GM18517 (cell line): Measurements from ENCODE around the gene SVIP.

Experiments used
- ATAC-seq: cut with Tn5 transposase; IDR thresholded peaks from one replicate; pipeline ENCODE4 v1.9.1; 2021; ENCODE audit warnings: mild to moderate bottlenecking, moderate library complexity; ENCODE audit not compliant: unreplicated experiment

The SVIP gene

DNA sequence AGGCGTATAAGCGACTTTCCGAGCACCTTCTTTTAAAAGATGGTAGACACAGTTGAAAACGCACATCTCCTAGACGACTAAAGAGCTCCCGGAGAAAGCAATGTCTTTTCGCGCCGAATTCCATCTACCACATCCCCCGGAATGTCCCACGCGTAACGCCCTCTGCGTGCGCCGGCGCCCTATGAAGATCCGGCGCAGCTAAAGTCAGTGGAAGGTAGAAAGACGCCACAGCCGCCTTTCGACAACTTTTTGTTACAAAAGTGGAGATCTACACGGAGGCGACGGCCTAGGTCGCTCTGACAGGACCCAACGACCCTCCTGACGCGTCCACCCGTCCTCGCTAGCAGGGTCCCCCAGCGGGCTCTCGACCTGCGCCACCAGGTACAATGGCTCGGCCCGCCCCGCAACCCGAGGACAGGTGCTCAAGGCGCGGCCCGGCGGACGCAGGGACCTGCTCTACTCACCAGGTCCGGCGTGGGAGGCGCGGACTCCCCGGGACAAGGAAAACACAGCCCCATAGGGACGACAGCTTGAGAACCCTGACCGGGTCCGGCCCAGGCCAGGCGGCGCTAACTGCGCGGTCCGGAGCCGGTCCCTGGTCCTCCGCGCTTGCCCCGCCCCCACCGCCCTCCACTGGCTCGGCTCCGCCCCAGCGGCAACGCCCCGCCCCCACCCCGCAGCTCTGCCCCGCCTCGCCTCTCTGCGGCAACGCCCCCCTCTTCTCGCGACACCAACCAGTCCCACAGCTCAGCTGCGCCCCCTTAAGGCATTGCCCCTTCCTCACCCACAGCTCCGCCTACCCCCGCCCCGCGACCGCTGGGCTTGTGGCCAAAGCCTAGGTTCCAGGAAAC lies at the start of gene SVIP:
Gene SVIP (minus strand): TSS at position 571 of the 851 bp plus-strand sequence. CDS start 53 bp downstream, at position 518.
- ATAC-seq: peak; percentile 95

GRCh38 chr11:22878604-22879003 lies 49.0 kb upstream of the SVIP start:
- no peak for ATAC-seq

DNA sequence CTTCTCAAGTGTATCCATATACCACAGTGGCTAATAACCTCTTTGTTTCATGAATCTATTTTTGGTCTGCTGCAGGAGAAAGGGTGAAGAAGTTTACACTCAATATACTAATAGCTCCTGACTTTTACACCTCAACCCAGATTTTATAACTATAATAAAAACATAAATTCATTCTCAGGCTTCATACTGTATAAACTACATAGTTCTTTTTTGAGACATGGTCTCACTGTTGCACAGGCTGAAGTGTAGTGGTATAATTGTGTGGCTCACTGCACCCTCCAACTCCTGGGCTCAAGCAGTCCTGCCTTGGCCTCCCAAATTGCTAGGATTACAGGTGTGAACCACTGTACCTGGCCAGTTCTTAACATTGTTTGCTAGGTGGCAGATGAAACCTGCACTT lies 48.4 kb upstream of the SVIP start:
- no peak for ATAC-seq

- peak; percentile 99 for ATAC-seq
Measured at GRCh38 chr11:22875869-22876473, 46.4 kb upstream of the SVIP start.

DNA sequence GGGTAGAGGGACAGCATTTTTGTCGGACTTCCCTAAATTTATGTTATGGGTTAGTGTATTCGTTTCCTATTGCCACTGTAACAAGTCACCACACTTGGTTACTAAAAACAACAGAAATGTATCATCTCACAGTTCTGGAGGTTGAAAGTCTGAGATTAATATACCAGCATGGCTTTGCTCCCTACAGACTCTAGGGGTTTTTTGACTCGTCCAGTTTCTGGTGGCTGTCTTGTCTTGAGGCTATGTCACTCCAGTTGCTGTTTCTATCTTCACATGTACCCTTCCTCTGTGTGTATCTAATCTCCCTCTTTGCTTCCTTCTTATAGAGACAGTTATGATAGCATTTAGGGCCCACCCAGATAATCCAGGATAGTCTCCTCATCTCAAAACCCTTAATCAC lies 39.7 kb upstream of the SVIP start:
- ATAC-seq: no peak

DNA sequence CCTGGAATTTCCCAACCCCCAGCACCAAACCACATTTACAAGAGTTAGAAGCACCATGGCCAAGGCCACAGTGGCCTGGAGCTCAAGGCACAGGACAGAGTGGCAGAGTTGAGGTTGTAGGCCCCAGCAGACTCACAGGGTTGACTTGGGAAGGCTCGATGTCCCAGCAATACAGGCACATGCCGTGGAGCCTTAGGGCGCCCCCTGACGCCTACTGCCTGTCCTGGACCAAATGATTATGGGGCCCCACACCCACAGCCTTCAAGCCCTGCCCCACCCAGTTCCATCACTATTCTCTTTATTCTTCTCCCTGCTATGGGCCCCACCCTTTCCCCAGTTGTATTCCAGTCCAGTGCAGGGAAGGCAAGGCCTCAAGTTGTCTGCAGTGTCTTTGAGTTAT lies 30.6 kb upstream of the SVIP start, which contains the start of gene CCDC179:
Gene CCDC179 (minus strand): TSS at position 234 of the 400 bp plus-strand sequence. CDS start 53 bp downstream, at position 181.
- ATAC-seq: no peak

DNA sequence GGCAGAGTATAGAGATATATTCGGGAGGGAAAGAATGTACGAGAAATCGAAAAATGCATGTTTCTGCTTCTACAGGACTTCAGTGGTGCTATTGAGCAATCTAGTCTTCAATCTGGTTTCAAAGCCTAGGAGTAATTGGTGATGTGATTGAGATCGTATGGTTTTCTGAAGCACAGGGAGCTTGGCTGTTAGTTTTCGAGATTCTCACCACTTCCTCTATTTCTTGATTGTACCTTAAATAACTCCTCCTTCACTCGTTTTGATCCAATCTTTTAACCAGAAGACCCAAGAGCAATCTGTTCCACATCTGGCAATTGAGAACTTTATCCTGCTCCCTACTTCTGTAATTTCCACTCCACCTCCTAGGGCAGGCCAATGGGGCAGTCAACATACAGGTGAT lies 30.2 kb upstream of the SVIP start:
- ATAC-seq: no peak

DNA sequence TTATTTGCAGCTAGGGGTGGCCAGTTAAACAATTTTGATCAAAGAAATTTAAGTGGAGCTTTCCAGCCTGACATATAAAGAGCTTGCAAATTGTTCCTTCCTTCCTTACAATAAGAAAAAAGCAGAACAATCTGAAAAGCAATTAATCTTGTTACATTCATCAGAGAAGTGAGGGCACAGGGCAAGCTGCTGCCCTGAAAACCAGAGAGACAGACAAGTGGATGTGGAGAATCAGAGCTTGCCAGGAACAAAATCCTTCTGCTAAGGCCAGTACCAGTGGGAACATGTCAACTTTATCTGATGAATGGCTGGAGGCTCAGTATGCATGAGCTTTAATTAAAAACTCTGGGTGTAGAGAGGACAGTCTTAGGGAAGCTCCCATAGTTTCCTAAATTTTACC lies 21.9 kb upstream of the SVIP start:
- no peak for ATAC-seq

GRCh38 chr11:22846726-22847125 lies 17.1 kb upstream of the SVIP start:
- no peak for ATAC-seq

- ATAC-seq: no peak
Measured at GRCh38 chr11:22832315-22833015, 2.9 kb upstream of the SVIP start.

GRCh38 chr11:22830082-22830414 lies 447 bp upstream of the SVIP start:
- ATAC-seq: no peak

DNA sequence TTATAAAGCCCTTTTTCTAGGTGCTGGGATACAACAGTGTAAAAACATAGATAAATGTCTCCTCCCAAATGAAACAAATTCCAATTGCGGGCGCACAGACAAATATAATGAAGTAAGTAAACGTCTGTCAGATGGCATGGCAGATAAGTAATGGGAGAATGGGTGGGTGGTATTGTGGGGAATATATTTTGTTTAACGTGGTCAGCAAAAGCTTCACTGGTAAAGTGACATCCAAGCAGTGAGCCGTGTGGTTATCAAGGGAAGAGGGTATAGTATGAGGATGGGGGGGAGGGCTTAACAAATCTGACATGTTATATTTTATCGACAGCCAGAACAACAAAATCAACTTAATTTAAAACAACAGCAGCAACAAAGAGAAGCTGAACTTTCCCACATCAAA lies 1.2 kb downstream of the SVIP start:
- ATAC-seq: no peak

DNA sequence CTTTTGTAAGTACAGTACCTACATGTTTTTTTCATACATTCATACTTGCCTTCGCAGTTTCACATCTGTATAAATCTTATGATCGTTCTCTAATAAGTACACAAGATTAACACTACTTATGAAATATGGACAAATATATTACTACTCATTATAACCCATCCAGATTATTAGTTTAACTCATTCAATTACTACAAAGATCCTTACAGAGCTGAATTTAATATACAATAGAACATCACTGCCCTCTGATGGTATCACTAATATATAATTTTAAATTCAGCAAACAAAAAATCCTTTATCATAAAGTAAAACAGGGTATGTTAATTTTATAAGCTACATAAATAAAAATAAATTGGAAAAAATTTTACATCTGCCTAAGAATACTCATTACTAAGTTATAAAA lies 7.4 kb downstream of the SVIP start:
- no peak for ATAC-seq

DNA sequence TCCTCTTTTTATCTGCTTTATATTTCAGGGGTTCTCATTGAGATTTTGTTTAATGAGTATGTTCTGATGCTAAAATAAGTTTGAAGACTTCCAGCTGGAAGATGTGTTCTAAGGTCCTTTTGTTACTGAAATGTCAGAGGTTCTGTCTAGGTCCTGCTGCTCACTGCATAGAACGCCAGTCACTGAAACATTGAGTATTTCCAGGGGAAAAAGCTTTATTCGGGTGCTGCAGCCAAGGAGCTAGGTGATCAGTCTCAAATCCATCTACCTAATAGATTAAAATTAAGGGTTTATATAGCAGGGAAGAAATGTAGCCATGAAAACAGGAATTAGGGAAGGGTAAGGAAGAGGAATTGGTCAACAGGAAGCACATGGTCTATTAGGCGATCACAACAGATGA lies 19.7 kb downstream of the SVIP start:
- no peak for ATAC-seq

GRCh38 chr11:22808571-22809197 lies 20.9 kb downstream of the SVIP start:
- peak; percentile 25 for ATAC-seq

DNA sequence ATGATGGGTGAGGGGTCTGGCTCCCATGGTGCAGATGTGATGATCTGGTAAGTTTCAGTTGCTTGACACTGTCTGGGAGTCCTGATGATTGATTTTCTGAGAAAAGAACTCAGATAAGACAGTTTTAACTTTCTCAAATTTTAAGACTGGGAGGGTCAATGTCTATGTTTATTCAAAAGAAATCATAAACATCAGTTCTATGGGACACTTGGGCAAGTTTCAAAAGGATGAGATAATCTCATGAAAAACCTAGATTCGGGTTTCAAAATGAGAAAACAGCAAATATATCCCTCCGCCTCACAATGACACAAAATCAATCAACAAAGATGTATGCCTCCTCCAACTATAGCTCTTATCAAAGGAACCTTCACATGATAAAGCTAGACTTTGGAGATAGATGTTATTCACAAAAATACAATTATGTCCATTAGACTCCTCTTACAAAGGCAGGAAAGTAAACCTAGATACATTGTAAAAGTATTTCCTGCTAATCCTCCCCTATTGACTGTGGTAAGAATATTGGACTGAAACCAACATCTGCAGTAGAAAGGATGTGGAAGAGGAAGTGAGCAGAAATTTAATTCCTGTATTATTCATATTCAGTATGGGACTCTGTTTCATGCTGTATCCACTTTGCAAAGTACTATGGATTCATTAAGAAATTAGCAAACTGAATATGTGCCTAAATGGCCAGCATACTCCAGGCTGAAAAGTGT lies 21.6 kb downstream of the SVIP start:
- ATAC-seq: peak; percentile 98

DNA sequence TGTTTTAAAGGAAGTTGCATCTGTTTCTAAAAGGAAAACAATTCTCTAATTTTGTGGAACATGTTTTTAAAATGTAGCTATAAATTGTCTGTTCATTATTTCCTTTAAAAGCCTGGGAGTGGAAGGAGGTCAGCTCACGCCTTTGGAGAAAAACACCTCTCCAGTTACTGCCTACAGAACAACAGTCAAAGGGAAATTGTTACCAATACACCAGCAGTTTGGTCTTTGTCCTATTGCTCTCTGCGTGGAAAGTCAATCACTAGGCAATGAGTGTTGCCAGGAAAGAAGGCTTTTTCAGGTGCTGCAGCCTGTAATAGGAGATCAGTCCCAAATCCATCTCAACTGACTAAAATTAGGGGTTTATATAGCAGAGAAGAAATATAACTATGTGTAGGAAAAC lies 22.2 kb downstream of the SVIP start:
- no peak for ATAC-seq

DNA sequence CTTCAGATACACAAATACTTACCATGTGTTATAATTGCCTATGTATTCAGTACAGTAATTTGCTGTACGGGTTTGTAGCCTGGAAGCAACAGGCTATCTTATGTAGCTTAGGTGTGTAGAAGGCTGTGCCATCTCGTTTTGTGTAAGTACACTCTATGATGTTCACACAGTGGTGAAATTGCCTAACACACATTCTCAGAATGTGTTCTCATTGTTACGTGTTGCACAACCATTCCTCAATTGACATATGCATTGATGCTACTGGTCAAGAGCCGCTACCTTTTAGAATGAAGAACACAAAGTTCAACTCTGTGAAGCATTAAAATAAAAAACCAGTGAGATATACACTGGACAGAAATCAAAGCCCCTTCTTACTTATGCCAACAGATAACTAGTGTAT lies 26.7 kb downstream of the SVIP start:
- no peak for ATAC-seq

DNA sequence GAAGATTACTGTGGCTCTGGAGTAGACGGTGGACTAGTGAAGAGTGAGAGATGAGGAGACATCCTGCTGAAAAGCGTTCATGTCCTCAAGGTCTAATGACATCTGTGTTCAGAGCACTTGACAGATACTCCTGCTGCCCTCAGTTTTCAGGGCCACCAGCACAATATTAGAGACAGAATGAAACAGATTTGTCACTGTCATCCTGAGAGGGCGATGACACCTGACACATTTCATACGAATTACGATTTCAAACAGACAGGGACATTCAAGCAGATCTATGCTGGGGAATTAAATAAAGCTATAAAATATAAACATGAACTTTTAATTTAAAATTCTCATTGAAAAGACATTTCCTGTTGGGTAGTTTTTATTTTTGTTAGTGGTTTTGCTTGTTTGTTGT lies 29.1 kb downstream of the SVIP start:
- no peak for ATAC-seq

GRCh38 chr11:22798901-22799300 lies 30.7 kb downstream of the SVIP start:
- no peak for ATAC-seq

GRCh38 chr11:22797047-22797446 lies 32.6 kb downstream of the SVIP start:
- no peak for ATAC-seq
